ENCODE results near the gene PDE8A. TPM values are rescaled to one million over a fixed set of nuclear protein-coding genes. Genes with fewer than 3 reads are reported as not detected.

The PDE8A gene
- total and polyA plus RNA-seq, 2 of the 13 experiments (the other 11 are each of a cell fraction or from before 2014, with no cell fraction given) = 26.3 to 48.5 TPM

DNA sequence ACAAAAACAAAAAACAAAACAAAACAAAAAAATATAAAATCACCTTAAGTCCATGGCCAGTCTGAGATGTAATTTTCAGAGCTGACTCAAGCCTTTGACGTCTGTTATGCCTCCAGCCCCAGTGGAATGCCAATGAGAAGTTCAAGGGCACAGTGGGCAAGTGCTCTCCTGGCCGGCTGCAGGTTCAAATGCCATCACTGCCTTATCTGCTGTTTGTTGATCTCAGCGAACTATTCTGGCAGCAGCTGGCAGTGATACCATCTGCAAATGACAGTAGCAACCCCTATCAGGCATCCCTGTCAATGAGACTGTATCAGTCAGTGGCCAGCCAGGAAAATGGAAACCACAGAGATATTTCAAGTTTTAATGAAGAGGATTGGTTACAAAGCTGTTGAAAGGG is 10.8 kb upstream of the PDE8A start (continued):
- no peak for TF ChIP-seq KIAA2018 (CRISPR knock-in tag; IDR thresholded peaks at IDR 0.05; ENCODE audit: borderline replicate concordance)
- no peak for TF ChIP-seq SOX5 (CRISPR knock-in tag; IDR thresholded peaks at IDR 0.05; ENCODE audit: borderline replicate concordance)
- TF ChIP-seq, protein P1, sequence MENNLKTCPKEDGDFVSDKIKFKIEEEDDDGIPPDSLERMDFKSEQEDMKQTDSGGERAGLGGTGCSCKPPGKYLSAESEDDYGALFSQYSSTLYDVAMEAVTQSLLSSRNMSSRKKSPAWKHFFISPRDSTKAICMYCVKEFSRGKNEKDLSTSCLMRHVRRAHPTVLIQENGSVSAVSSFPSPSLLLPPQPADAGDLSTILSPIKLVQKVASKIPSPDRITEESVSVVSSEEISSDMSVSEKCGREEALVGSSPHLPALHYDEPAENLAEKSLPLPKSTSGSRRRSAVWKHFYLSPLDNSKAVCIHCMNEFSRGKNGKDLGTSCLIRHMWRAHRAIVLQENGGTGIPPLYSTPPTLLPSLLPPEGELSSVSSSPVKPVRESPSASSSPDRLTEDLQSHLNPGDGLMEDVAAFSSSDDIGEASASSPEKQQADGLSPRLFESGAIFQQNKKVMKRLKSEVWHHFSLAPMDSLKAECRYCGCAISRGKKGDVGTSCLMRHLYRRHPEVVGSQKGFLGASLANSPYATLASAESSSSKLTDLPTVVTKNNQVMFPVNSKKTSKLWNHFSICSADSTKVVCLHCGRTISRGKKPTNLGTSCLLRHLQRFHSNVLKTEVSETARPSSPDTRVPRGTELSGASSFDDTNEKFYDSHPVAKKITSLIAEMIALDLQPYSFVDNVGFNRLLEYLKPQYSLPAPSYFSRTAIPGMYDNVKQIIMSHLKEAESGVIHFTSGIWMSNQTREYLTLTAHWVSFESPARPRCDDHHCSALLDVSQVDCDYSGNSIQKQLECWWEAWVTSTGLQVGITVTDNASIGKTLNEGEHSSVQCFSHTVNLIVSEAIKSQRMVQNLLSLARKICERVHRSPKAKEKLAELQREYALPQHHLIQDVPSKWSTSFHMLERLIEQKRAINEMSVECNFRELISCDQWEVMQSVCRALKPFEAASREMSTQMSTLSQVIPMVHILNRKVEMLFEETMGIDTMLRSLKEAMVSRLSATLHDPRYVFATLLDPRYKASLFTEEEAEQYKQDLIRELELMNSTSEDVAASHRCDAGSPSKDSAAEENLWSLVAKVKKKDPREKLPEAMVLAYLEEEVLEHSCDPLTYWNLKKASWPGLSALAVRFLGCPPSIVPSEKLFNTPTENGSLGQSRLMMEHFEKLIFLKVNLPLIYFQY (CRISPR knock-in tag; IDR thresholded peaks at IDR 0.05; ENCODE audit: borderline replicate concordance) = no peak
- no peak for TF ChIP-seq TRIM24 (CRISPR knock-in tag; IDR thresholded peaks at IDR 0.05)
- TF ChIP-seq GATA4 (IDR thresholded peaks at IDR 0.05; ENCODE audit: borderline replicate concordance, low read depth) = no peak
- no peak for TF ChIP-seq ZKSCAN8 (CRISPR knock-in tag; IDR thresholded peaks at IDR 0.05; ENCODE audit: borderline replicate concordance)
- TF ChIP-seq, protein P2, sequence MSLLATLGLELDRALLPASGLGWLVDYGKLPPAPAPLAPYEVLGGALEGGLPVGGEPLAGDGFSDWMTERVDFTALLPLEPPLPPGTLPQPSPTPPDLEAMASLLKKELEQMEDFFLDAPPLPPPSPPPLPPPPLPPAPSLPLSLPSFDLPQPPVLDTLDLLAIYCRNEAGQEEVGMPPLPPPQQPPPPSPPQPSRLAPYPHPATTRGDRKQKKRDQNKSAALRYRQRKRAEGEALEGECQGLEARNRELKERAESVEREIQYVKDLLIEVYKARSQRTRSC (CRISPR knock-in tag; IDR thresholded peaks at IDR 0.05; ENCODE audit: low read depth) = no peak
- TF ChIP-seq USF2 (IDR thresholded peaks at IDR 0.05; ENCODE audit: low read depth, low read length) = no peak
- TF ChIP-seq USF2 (CRISPR knock-in tag; IDR thresholded peaks at IDR 0.05; ENCODE audit: borderline replicate concordance) = no peak
- TF ChIP-seq SNAI1 (CRISPR knock-in tag; IDR thresholded peaks at IDR 0.05; ENCODE audit: borderline replicate concordance) = no peak
